Spleen (tissue), 7 donors: Measurements from ENCODE around the gene OBSL1.

Experiments
- POLR2AphosphoS5 ChIP-seq, 3 donors: sonication (generic); formaldehyde crosslinking; IDR thresholded peaks; one replicate each; pipeline ENCODE4 v1.5.1; 2017; ENCODE audit warnings: antibody characterized with exemption in 3 of 3
- TF ChIP-seq, protein P1 (sequence below), 11 experiments: fragments of 200-600 bp in 7 of 11; fragments of 450-650 bp in 4 of 11; sonication (generic) in 4 of 11; IDR thresholded peaks in 8 of 11; conservative IDR thresholded peaks in 3 of 11; 1 replicate in 7 of 11; 2 replicates in 4 of 11; pipeline versions ENCODE4 v1.4.0 to v1.8.0; 2016 to 2021; ENCODE audit warnings: antibody characterized with exemption in 11 of 11, inconsistent platforms in 4 of 11, mild to moderate bottlenecking in 1 of 11
- donor health status: DM: no; HTN: no; CAD: no; lungs with moderate emphysema.
- donor health status: DM: no; HTN: no; CAD: no.
- donor health status: DM: no; HTN: no; CAD: no.

DNA sequence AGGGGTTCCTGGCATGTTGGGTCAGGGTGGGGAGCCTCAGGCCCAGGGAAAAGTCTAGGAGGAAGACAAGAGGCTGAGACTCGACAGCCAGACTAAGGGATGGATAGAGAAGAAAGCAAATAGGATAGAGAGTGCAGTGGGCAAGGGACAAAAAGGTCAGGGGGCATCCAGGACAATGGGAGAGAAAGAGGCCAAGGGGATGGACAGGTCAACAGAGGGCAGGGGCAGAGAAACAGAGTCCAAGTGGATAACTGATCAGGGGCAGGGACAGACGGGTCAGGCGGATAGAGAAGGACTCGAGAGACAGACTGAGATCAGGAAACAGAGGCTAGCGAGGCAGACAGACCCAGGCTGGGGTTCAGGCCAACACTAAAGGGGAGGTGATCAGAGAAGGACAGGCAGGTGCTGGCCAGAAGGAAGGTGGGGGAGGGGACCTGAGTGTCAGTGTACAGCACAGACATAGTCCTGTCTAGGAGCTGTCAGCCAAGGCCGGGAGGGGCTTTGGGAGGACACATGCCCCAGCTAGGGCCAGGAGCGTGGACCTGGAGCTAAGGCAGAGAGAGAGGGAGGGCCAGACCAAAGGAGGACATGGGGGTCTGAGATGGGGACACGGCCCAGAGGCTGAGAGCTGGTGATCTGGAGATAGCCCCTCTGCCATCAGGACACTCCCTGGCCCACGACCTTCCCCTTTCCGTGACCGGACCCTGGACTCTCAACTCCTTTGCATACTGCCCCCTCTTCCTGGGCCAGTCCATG is 44.8 kb downstream of the OBSL1 start:
- TF ChIP-seq, protein P1, sequence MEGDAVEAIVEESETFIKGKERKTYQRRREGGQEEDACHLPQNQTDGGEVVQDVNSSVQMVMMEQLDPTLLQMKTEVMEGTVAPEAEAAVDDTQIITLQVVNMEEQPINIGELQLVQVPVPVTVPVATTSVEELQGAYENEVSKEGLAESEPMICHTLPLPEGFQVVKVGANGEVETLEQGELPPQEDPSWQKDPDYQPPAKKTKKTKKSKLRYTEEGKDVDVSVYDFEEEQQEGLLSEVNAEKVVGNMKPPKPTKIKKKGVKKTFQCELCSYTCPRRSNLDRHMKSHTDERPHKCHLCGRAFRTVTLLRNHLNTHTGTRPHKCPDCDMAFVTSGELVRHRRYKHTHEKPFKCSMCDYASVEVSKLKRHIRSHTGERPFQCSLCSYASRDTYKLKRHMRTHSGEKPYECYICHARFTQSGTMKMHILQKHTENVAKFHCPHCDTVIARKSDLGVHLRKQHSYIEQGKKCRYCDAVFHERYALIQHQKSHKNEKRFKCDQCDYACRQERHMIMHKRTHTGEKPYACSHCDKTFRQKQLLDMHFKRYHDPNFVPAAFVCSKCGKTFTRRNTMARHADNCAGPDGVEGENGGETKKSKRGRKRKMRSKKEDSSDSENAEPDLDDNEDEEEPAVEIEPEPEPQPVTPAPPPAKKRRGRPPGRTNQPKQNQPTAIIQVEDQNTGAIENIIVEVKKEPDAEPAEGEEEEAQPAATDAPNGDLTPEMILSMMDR (IDR thresholded peaks at IDR 0.05 in 8 of 11, conservative IDR thresholded peaks at IDR 0.05 in 3 of 11), result no peak
- TF ChIP-seq POLR2AphosphoS5 (IDR thresholded peaks at IDR 0.05), result no peak
